Kidney (tissue), 2 donors: ENCODE results near the gene FHIP1A. TPM values are rescaled to one million over a fixed set of nuclear protein-coding genes. Genes with fewer than 3 reads are reported as not detected.

Source experiments
- polyA plus RNA-seq: library from polyadenylated mRNA; stranded (reverse); fragments of 350-450 nt; fragmentation: Illumina TruSeq; extraction: RNeasy Lipid Tissue Mini Kit (QIAGEN cat#74804); gene quantifications from one replicate; pipeline ENCODE4 v1.2.3, GENCODE V29; 2014; ENCODE audit warnings: low read depth, low replicate concordance; ENCODE audit not compliant: insufficient read depth
- total RNA-seq: library from RNA; stranded (reverse); fragmentation: NEBNext Ultra II Directional; extraction: Animal tissue kit (Norgen Biotek cat#: 25700); gene quantifications from one replicate; pipeline ENCODE4 v1.2.1, GENCODE V29; 2021
- donor health status: DM: yes; HTN: yes; CAD: no.

FHIP1A gene
- total and polyA plus RNA-seq, 2 donors from 2014 or later, result 0.80 to 16.5 TPM

Other genes with a start within 250 kb of the FHIP1A start
- not detected for gene PRSS48, start 132.0 kb upstream of the FHIP1A start, total RNA-seq
- gene PRSS48, start 132.0 kb upstream of the FHIP1A start, polyA plus RNA-seq, result not detected
- gene SH3D19, start 83.6 kb upstream of the FHIP1A start, total RNA-seq, result 36.8 TPM
- gene SH3D19, start 83.6 kb upstream of the FHIP1A start, polyA plus RNA-seq, result 13.6 TPM